ENCODE results near the gene DNAJB1.

The DNAJB1 gene

GRCh38 chr19:14475251-14476073, 42.7 kb downstream of the DNAJB1 start, which contains the start of gene PTGER1:
TSS of gene PTGER1 (minus strand) at chr19:14475354. CDS start at chr19:14474320, 1,034 bp downstream.
- Histone ChIP-seq H3K4me3 (ENCODE audit: low read length) (peak within 1 kb of the TSS; percentile 17; the same call in 1 of the 2 replicates), H3K36me3 (ENCODE audit: insufficient read depth, low read length) (peaks cover 23% of the 10 kb centered on the region), H3K27me3 (ENCODE audit: insufficient read depth, low read length) (no peaks in the 10 kb centered on the region), H3K4me1 (ENCODE audit: insufficient read depth, low read length) (peaks cover 15% of the 10 kb centered on the region), H3K27ac (ENCODE audit: low read depth, low read length) (no peak within 1 kb of the TSS), H3K9ac (ENCODE audit: low read depth, low read length) (no peak within 1 kb of the TSS), H3K9me3 (ENCODE audit: insufficient read depth, low read depth, low read length) (no peaks in the 10 kb centered on the region)
- 23% methylated on average over 33 of the region's 33 CpGs for WGBS

GRCh38 chr19:14474827-14475226, 43.4 kb downstream of the DNAJB1 start:
- no peak overlapping the region for H3K9ac ChIP-seq (ENCODE audit: low read depth, low read length)
- no peaks in the 10 kb centered on the region for H3K27me3 ChIP-seq (ENCODE audit: insufficient read depth, low read length)
- H3K27ac ChIP-seq (ENCODE audit: low read depth, low read length), result no peak overlapping the region
- H3K4me1 ChIP-seq (ENCODE audit: insufficient read depth, low read length), result peaks cover 15% of the 10 kb centered on the region
- 71% methylated on average over 12 of the region's 12 CpGs for WGBS
- H3K9me3 ChIP-seq (ENCODE audit: insufficient read depth, low read depth, low read length), result no peaks in the 10 kb centered on the region
- peak overlapping the region; percentile 17; the same call in 1 of the 2 replicates for H3K4me3 ChIP-seq (ENCODE audit: low read length)
- H3K36me3 ChIP-seq (ENCODE audit: insufficient read depth, low read length), result peaks cover 29% of the 10 kb centered on the region

GRCh38 chr19:14473978-14474578, 44.1 kb downstream of the DNAJB1 start:
- no peak overlapping the region for H3K4me3 ChIP-seq (ENCODE audit: low read length)
- 96% methylated on average over 53 of the region's 53 CpGs for WGBS

GRCh38 chr19:14473073-14473977, 44.9 kb downstream of the DNAJB1 start:
- Histone ChIP-seq H3K4me1 (ENCODE audit: insufficient read depth, low read length) (peaks cover 15% of the 10 kb centered on the region), H3K36me3 (ENCODE audit: insufficient read depth, low read length) (peaks cover 27% of the 10 kb centered on the region), H3K9ac (ENCODE audit: low read depth, low read length) (no peak overlapping the region), H3K27me3 (ENCODE audit: insufficient read depth, low read length) (no peaks in the 10 kb centered on the region), H3K27ac (ENCODE audit: low read depth, low read length) (no peak overlapping the region), H3K4me3 (ENCODE audit: low read length) (peak overlapping the region; percentile 52; the same call in 1 of the 2 replicates), H3K9me3 (ENCODE audit: insufficient read depth, low read depth, low read length) (no peaks in the 10 kb centered on the region)
- 95% methylated on average over 97 of the region's 97 CpGs for WGBS

More at GRCh38 chr19:14473978-14474578, 44.1 kb downstream of the DNAJB1 start:
- H3K36me3 ChIP-seq (ENCODE audit: insufficient read depth, low read length), result peaks cover 30% of the 10 kb centered on the region
- H3K27ac ChIP-seq (ENCODE audit: low read depth, low read length), result no peak overlapping the region
- peaks cover 15% of the 10 kb centered on the region for H3K4me1 ChIP-seq (ENCODE audit: insufficient read depth, low read length)
- no peak overlapping the region for H3K9ac ChIP-seq (ENCODE audit: low read depth, low read length)
- H3K27me3 ChIP-seq (ENCODE audit: insufficient read depth, low read length), result no peaks in the 10 kb centered on the region
- H3K9me3 ChIP-seq (ENCODE audit: insufficient read depth, low read depth, low read length), result no peaks in the 10 kb centered on the region

GRCh38 chr19:14472202-14472938, 45.8 kb downstream of the DNAJB1 start:
- 5% methylated on average over 66 of the region's 66 CpGs for WGBS

GRCh38 chr19:14471436-14472187, 46.6 kb downstream of the DNAJB1 start:
- Histone ChIP-seq H3K9me3 (ENCODE audit: insufficient read depth, low read depth, low read length) (no peaks in the 10 kb centered on the region), H3K4me1 (ENCODE audit: insufficient read depth, low read length) (peaks cover 15% of the 10 kb centered on the region), H3K27ac (ENCODE audit: low read depth, low read length) (no peak overlapping the region), H3K4me3 (ENCODE audit: low read length) (peak overlapping the region; percentile 52; the same call in 1 of the 2 replicates), H3K9ac (ENCODE audit: low read depth, low read length) (no peak overlapping the region), H3K36me3 (ENCODE audit: insufficient read depth, low read length) (peaks cover 36% of the 10 kb centered on the region), H3K27me3 (ENCODE audit: insufficient read depth, low read length) (no peaks in the 10 kb centered on the region)
- WGBS, result 85% methylated on average over 46 of the region's 46 CpGs

More at GRCh38 chr19:14472202-14472938, 45.8 kb downstream of the DNAJB1 start:
- H3K27ac ChIP-seq (ENCODE audit: low read depth, low read length), result peak overlapping the region; percentile 74
- H3K4me3 ChIP-seq (ENCODE audit: low read length), result peak overlapping the region; percentile 52
- peaks cover 28% of the 10 kb centered on the region for H3K36me3 ChIP-seq (ENCODE audit: insufficient read depth, low read length)
- H3K27me3 ChIP-seq (ENCODE audit: insufficient read depth, low read length), result no peaks in the 10 kb centered on the region
- peak overlapping the region; percentile 76 for H3K9ac ChIP-seq (ENCODE audit: low read depth, low read length)
- no peaks in the 10 kb centered on the region for H3K9me3 ChIP-seq (ENCODE audit: insufficient read depth, low read depth, low read length)
- peaks cover 15% of the 10 kb centered on the region for H3K4me1 ChIP-seq (ENCODE audit: insufficient read depth, low read length)

GRCh38 chr19:14470031-14470876, 47.9 kb downstream of the DNAJB1 start:
- Histone ChIP-seq H3K36me3 (ENCODE audit: insufficient read depth, low read length) (peaks cover 46% of the 10 kb centered on the region), H3K4me3 (ENCODE audit: low read length) (no peak overlapping the region), H3K9me3 (ENCODE audit: insufficient read depth, low read depth, low read length) (no peaks in the 10 kb centered on the region), H3K4me1 (ENCODE audit: insufficient read depth, low read length) (peaks cover 4% of the 10 kb centered on the region; the same call in 1 of the 2 replicates), H3K27ac (ENCODE audit: low read depth, low read length) (no peak overlapping the region), H3K9ac (ENCODE audit: low read depth, low read length) (no peak overlapping the region), H3K27me3 (ENCODE audit: insufficient read depth, low read length) (no peaks in the 10 kb centered on the region)
- WGBS, result 92% methylated on average over 32 of the region's 32 CpGs

GRCh38 chr19:14467816-14468215, 50.4 kb downstream of the DNAJB1 start:
- Histone ChIP-seq H3K9ac (ENCODE audit: low read depth, low read length) (no peak overlapping the region), H3K4me1 (ENCODE audit: insufficient read depth, low read length) (peaks cover under 1% of the 10 kb centered on the region; the same call in 1 of the 2 replicates), H3K36me3 (ENCODE audit: insufficient read depth, low read length) (peaks cover 66% of the 10 kb centered on the region), H3K27me3 (ENCODE audit: insufficient read depth, low read length) (no peaks in the 10 kb centered on the region), H3K9me3 (ENCODE audit: insufficient read depth, low read depth, low read length) (no peaks in the 10 kb centered on the region), H3K4me3 (ENCODE audit: low read length) (no peak overlapping the region), H3K27ac (ENCODE audit: low read depth, low read length) (no peak overlapping the region)
- 82% methylated on average over 9 of the region's 9 CpGs for WGBS

DNA sequence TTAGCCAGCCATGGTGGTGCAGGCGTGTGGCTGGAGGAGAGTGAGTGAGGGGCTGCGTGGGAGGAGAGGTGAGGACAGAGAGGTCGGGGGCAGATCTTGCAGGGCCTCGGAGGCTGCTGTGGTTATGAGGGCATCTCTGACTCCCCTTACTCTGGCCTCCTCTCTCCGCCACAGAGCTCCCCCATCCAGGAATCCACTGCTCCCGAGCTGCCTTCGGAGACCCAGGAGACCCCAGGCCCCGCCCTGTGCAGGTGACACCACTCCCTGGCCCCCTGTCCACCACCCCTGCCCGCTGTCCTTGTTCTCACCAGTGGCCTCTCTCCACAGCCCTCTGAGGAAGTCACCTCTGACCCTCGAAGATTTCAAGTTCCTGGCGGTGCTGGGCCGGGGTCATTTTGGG, 50.8 kb downstream of the DNAJB1 start:
- H3K4me1 ChIP-seq (ENCODE audit: insufficient read depth, low read length), result no peaks in the 10 kb centered on the region
- no peaks in the 10 kb centered on the region for H3K27me3 ChIP-seq (ENCODE audit: insufficient read depth, low read length)
- 93% methylated on average over 12 of the region's 12 CpGs for WGBS
- no peaks in the 10 kb centered on the region for H3K9me3 ChIP-seq (ENCODE audit: insufficient read depth, low read depth, low read length)
- H3K36me3 ChIP-seq (ENCODE audit: insufficient read depth, low read length), result peaks cover 70% of the 10 kb centered on the region
- no peak overlapping the region for H3K9ac ChIP-seq (ENCODE audit: low read depth, low read length)
- no peak overlapping the region for H3K27ac ChIP-seq (ENCODE audit: low read depth, low read length)
- no peak overlapping the region for H3K4me3 ChIP-seq (ENCODE audit: low read length)

All from HUES64 (cell line).